K562 (cell line): ENCODE measurements around the gene SPDEF. TPM values are rescaled to one million over a fixed set of nuclear protein-coding genes. Genes with fewer than 3 reads are reported as not detected.
A peak's percentile ranks its signal among the peaks of the same experiment; 100 is the strongest.

Experiments
- BACH1 ChIP-seq: fragments of 200-800 bp; sonication (Bioruptor generic); IDR thresholded peaks from 2 replicates; pipeline ENCODE4 v1.6.1; 2016; ENCODE audit warnings: missing genetic modification characterization, missing compliant biosample characterization
- ELF4 ChIP-seq: fragments of 450-650 bp; formaldehyde crosslinking; IDR thresholded peaks from 2 replicates; pipeline ENCODE4 v1.4.0; 2022; ENCODE audit warnings: missing genetic modification characterization
- ETS1 ChIP-seq: conservative IDR thresholded peaks from 2 replicates; pipeline ENCODE4 v1.6.1; 2011; ENCODE audit warnings: low read depth, mild to moderate bottlenecking, low read length; ENCODE audit not compliant: control insufficient read depth
- FOXJ2 ChIP-seq: fragments of 200-800 bp; sonication (Bioruptor generic); IDR thresholded peaks from 2 replicates; pipeline ENCODE4 v1.6.1; 2016; ENCODE audit warnings: missing genetic modification characterization, missing compliant biosample characterization
- FUS ChIP-seq: fragments of 200-400 bp; formaldehyde crosslinking; optimal IDR thresholded peaks from 2 replicates; pipeline ENCODE3; 2017; ENCODE audit warnings: low read depth, low read length
- GABPA ChIP-seq: fragments of 200-800 bp; sonication (Bioruptor generic); conservative IDR thresholded peaks from 2 replicates; pipeline ENCODE4 v1.6.1; 2016; ENCODE audit warnings: low read depth, missing genetic modification characterization, missing compliant biosample characterization
- GABPB2 ChIP-seq: fragments of 250-450 bp; sonication (Bioruptor Pico); conservative IDR thresholded peaks from 2 replicates; pipeline ENCODE4 v1.5.1; 2021; ENCODE audit warnings: mild to moderate bottlenecking
- GATAD2B ChIP-seq: fragments of 450-650 bp; IDR thresholded peaks from 2 replicates; pipeline ENCODE4 v1.6.1; 2017; ENCODE audit warnings: mild to moderate bottlenecking, borderline replicate concordance
- GTF2B ChIP-seq: IDR thresholded peaks from 2 replicates; pipeline ENCODE4 v1.6.1; 2011; ENCODE audit not compliant: insufficient read length; ENCODE audit errors: extremely low read depth
- HES1 ChIP-seq: fragments of 450-650 bp; IDR thresholded peaks from 2 replicates; pipeline ENCODE4 v1.6.1; 2016; ENCODE audit warnings: low read depth, mild to moderate bottlenecking, moderate library complexity
- HOXB6 ChIP-seq: fragments of 250-450 bp; sonication (Bioruptor Pico); IDR thresholded peaks from 2 replicates; pipeline ENCODE4 v1.5.1; 2022; ENCODE audit warnings: mild to moderate bottlenecking, borderline replicate concordance
- MYNN ChIP-seq, 2 experiments: sonication (generic); formaldehyde crosslinking in 1 of 2; IDR thresholded peaks; 2 replicates each; pipeline versions ENCODE4 v1.5.0 to v1.6.1; 2016 to 2020; ENCODE audit warnings: antibody characterized with exemption in 1 of 2, missing genetic modification reagents in 1 of 2
- NFYB ChIP-seq: IDR thresholded peaks from 2 replicates; pipeline ENCODE4 v1.6.1; 2011; ENCODE audit warnings: mild to moderate bottlenecking, moderate library complexity; ENCODE audit not compliant: insufficient read length; ENCODE audit errors: extremely low read depth
- NUFIP1 ChIP-seq: fragments of 450-650 bp; IDR thresholded peaks from 2 replicates; pipeline ENCODE4 v1.6.1; 2018; ENCODE audit not compliant: partially characterized antibody
- RAD51 ChIP-seq: fragments of 450-650 bp; IDR thresholded peaks from 2 replicates; pipeline ENCODE4 v1.7.1; 2016; ENCODE audit warnings: low read depth, mild to moderate bottlenecking, borderline replicate concordance
- RFX1 ChIP-seq: fragments of 450-650 bp; IDR thresholded peaks from 2 replicates; pipeline ENCODE4 v1.6.1; 2016; ENCODE audit warnings: mild to moderate bottlenecking, moderate library complexity
- SAP30 ChIP-seq: fragments of 200-600 bp; sonication (generic); IDR thresholded peaks from 2 replicates; pipeline ENCODE4 v1.6.1; 2012; ENCODE audit warnings: borderline replicate concordance, low read depth, mild to moderate bottlenecking, moderate library complexity, low read length, control low read depth, inconsistent platforms; ENCODE audit not compliant: insufficient read depth, poor library complexity, severe bottlenecking
- TBL1XR1 ChIP-seq, 2 experiments: IDR thresholded peaks; 2 replicates each; pipeline ENCODE4 v1.6.1; 2012; ENCODE audit warnings: improper control_type of control experiment in 2 of 2, low read length in 2 of 2, mild to moderate bottlenecking in 1 of 2
- TRIM25 ChIP-seq: fragments of 450-650 bp; IDR thresholded peaks from 2 replicates; pipeline ENCODE4 v1.7.0; 2016; ENCODE audit warnings: borderline replicate concordance
- ZNF140 ChIP-seq: fragments of 250-450 bp; sonication (Bioruptor Pico); IDR thresholded peaks from 2 replicates; pipeline ENCODE4 v1.8.0; 2021; ENCODE audit warnings: moderate library complexity, mild to moderate bottlenecking, inconsistent platforms
- ZNF277 ChIP-seq: fragments of 250-450 bp; sonication (Bioruptor Pico); IDR thresholded peaks from 2 replicates; pipeline ENCODE4 v1.8.0; 2022; ENCODE audit warnings: inconsistent platforms, mild to moderate bottlenecking, moderate library complexity, borderline replicate concordance
- ZNF551 ChIP-seq: fragments of 250-450 bp; sonication (Bioruptor Pico); IDR thresholded peaks from 2 replicates; pipeline ENCODE4 v1.5.0; 2021; ENCODE audit warnings: mild to moderate bottlenecking, moderate library complexity
- ZNF695 ChIP-seq: fragments of 450-650 bp; formaldehyde crosslinking; IDR thresholded peaks from 2 replicates; pipeline ENCODE4 v1.4.0; 2020; ENCODE audit warnings: mild to moderate bottlenecking, moderate library complexity
- polyA plus RNA-seq, 8 experiments: library from polyadenylated mRNA; depleted of rRNA in 4 of 8; stranded (reverse) in 5 of 8; unstranded in 3 of 8; fragments of >200 nt; fragmentation: Nextera tagmentation in 2 of 8; fragmentation: Illumina TruSeq in 1 of 8; extraction: Ambion mirVana in 2 of 8; extraction: Trizol in 1 of 8; gene quantifications; 2 replicates each; pipeline versions ENCODE4 v1.2.1 to v1.2.3, GENCODE V29; 2011 to 2014; ENCODE audit warnings: inconsistent platforms in 1 of 8, missing spikeins in 1 of 8
- total RNA-seq, 7 experiments: library from RNA; depleted of rRNA in 6 of 7; stranded (reverse); fragments of >200 nt in 6 of 7; fragmentation: Illumina TruSeq in 2 of 7; extraction: Trizol in 2 of 7; gene quantifications; 2 replicates each; pipeline versions ENCODE4 v1.2.1 to v1.2.3, GENCODE V29; 2011 to 2021; ENCODE audit warnings: low replicate concordance in 1 of 7

Gene SPDEF
- total and polyA plus RNA-seq, 9 of the 15 experiments (the other 6 are each of a cell fraction or from before 2014, with no cell fraction given): 0.04 to 0.12 (median 0.11) TPM; not detected in 5

GRCh38 chr6:34526992-34527728, 29.0 kb downstream of the SPDEF start (continued):
- TF ChIP-seq SAP30 (no peak), GABPA (tag) (no peak), ZNF695 (CRISPR knock-in tag) (no peak), TBL1XR1 (IDR thresholded peaks at IDR 0.05; ENCODE audit: low read length in 2 of 2) (peak in 1 of 2 experiments; percentile 37; a peak in 1 of 4 replicates), FUS (no peak), MYNN (IDR thresholded peaks at IDR 0.05) (no peak), MYNN (CRISPR knock-in tag; IDR thresholded peaks at IDR 0.05) (no peak), NFYB (no peak), ZNF551 (no peak), HES1 (no peak), RFX1 (no peak), BACH1 (tag) (no peak), NUFIP1 (no peak), ELF4 (CRISPR knock-in tag) (no peak), RAD51 (no peak; the same call in 1 of the 2 replicates), TRIM25 (no peak), GTF2B (no peak), GATAD2B (no peak), GABPB2 (CRISPR knock-in tag) (no peak), ETS1 (peak; percentile 50; the same call in 1 of the 2 replicates), FOXJ2 (tag) (no peak), ZNF277 (CRISPR knock-in tag) (no peak), HOXB6 (CRISPR knock-in tag) (no peak), ZNF140 (CRISPR knock-in tag) (no peak)
